DMS 273 treated with DMSO at 0.1 percent for 48 hours (cell line): Measurements from ENCODE around the gene PCYT1B.

Source experiments
- DNase-seq: peaks from one replicate; lab custom pipeline; 2025; lab: John Stamatoyannopoulos, UW

PCYT1B gene

GRCh38 chrX:24526616-24527015, 120.5 kb downstream of the PCYT1B start:
- DNase-seq: no peak

GRCh38 chrX:24525455-24525854, 121.7 kb downstream of the PCYT1B start:
- DNase-seq: no peak

- DNase-seq: no peak
Observed at GRCh38 chrX:24520472-24520871, 126.7 kb downstream of the PCYT1B start.

GRCh38 chrX:24515447-24515846, 131.7 kb downstream of the PCYT1B start:
- no peak for DNase-seq

GRCh38 chrX:24513416-24513815, 133.7 kb downstream of the PCYT1B start:
- DNase-seq: no peak

GRCh38 chrX:24508375-24508774, 138.8 kb downstream of the PCYT1B start:
- DNase-seq: no peak
